Right cardiac atrium (tissue), 5 donors: ENCODE data around the gene LCE3A. TPM values are rescaled to one million over a fixed set of nuclear protein-coding genes. Genes with fewer than 3 reads are reported as not detected.

Source experiments
- ATAC-seq, 2 donors: fragments of 200-7000 bp; cut with Tn5 transposase; one replicate each; pipeline versions ENCODE4 v1.8.0 to v1.9.1; 2020; ENCODE audit warnings: moderate library complexity in 2 of 2, mild to moderate bottlenecking in 1 of 2
- DNase-seq, 3 donors: peaks; one replicate each; pipeline ENCODE4 v3.0.0-alpha.2; 2020
- H3K27ac ChIP-seq: one replicate; pipeline ENCODE4 v1.5.1; 2013; ENCODE audit warnings: mild to moderate bottlenecking, low read length, control low read depth, moderate library complexity
- H3K27me3 ChIP-seq: one replicate; pipeline ENCODE4 v1.6.1; 2013; ENCODE audit not compliant: control insufficient read depth, insufficient read depth
- H3K4me1 ChIP-seq: one replicate; pipeline ENCODE4 v1.6.1; 2013; ENCODE audit warnings: low read length; ENCODE audit not compliant: control insufficient read depth, insufficient read depth
- H3K4me3 ChIP-seq: one replicate; pipeline ENCODE4 v1.5.1; 2013; ENCODE audit warnings: low read length, control low read depth
- H3K9me3 ChIP-seq: one replicate; pipeline ENCODE4 v1.6.1; 2013; ENCODE audit warnings: low read length; ENCODE audit not compliant: control insufficient read depth
- WGBS: extraction: QIAGEN DNeasy Blood & Tissue Kit; methylation state at CpG from one replicate; pipeline ENCODE4 v1.1.7; 2013; 5-methylcytosine and 5-hydroxymethylcytosine counted together
- intact Hi-C, 4 donors: fragments of 100-400 bp; cut with DNase I; formaldehyde crosslinking; loops; one replicate each; pipeline versions ENCODE4 v1.11.0 to v1.14.0; 2022 to 2023
- polyA plus RNA-seq: library from polyadenylated mRNA; stranded (reverse); fragments of 200-250 nt; gene quantifications from one replicate; pipeline ENCODE4 v1.2.3, GENCODE V29; 2013
- total RNA-seq, 4 donors: library from RNA; stranded (reverse); fragmentation: NEBNext Ultra II Directional; extraction: Animal tissue kit (Norgen Biotek cat#: 25700); gene quantifications; one replicate each; pipeline ENCODE4 v1.2.1, GENCODE V29; 2021
- donor health status: healthy with polysubstance abuse.
- donor health status: DM: no; HTN: yes; CAD: no.
- donor health status: DM: no; HTN: no; CAD: no.
- donor health status: DM: no; HTN: yes; CAD: no; lungs with severe emphysema.
- donor health status: DM: yes; HTN: yes; CAD: no.

LCE3A gene
- total and polyA plus RNA-seq, 5 donors = not detected

- Histone ChIP-seq H3K9me3 (no peaks in the 10 kb centered on the region), H3K27me3 (no peaks in the 10 kb centered on the region), H3K4me1 (no peaks in the 10 kb centered on the region), H3K27ac (no peak overlapping the region), H3K4me3 (no peak overlapping the region)
- ATAC-seq (no peak), DNase-seq (no peak)
- 84% methylated on average over 2 of the region's 2 CpGs for WGBS
- intact Hi-C loops = loop anchor here in 1 of 4 donors (10.0 kb wide), 1 partner anchor 48 kb away; the partner anchor contains the start of gene LCE3A
These were observed 45.7 kb downstream of the LCE3A start for GRCh38 chr1:152577168-152577567.

Other genes starting within 250 kb of the LCE3A start
- not detected for gene CRNN, start 208.8 kb downstream of the LCE3A start, total RNA-seq
- 0.14 TPM for gene CRNN, start 208.8 kb downstream of the LCE3A start, polyA plus RNA-seq
- not detected for gene LCE5A, start 112.3 kb downstream of the LCE3A start, total RNA-seq
- gene LCE5A, start 112.3 kb downstream of the LCE3A start, polyA plus RNA-seq = not detected
- gene CRCT1, start 108.6 kb downstream of the LCE3A start, total RNA-seq = not detected
- not detected for gene CRCT1, start 108.6 kb downstream of the LCE3A start, polyA plus RNA-seq
- not detected for gene LCE3E, start 56.3 kb downstream of the LCE3A start, total RNA-seq
- gene LCE3E, start 56.3 kb downstream of the LCE3A start, polyA plus RNA-seq = not detected
- not detected for gene LCE3D, start 42.6 kb downstream of the LCE3A start, total RNA-seq
- gene LCE3D, start 42.6 kb downstream of the LCE3A start, polyA plus RNA-seq = not detected
- not detected for gene LCE3C, start 22.9 kb downstream of the LCE3A start, total RNA-seq
- not detected for gene LCE3C, start 22.9 kb downstream of the LCE3A start, polyA plus RNA-seq
- gene LCE3B, start 9.3 kb downstream of the LCE3A start, total RNA-seq = not detected
- gene LCE3B, start 9.3 kb downstream of the LCE3A start, polyA plus RNA-seq = not detected
- not detected for gene LCE2D, start 40.3 kb upstream of the LCE3A start, total RNA-seq
- gene LCE2D, start 40.3 kb upstream of the LCE3A start, polyA plus RNA-seq = not detected
- gene LCE2C, start 52.2 kb upstream of the LCE3A start, total RNA-seq = not detected
- gene LCE2C, start 52.2 kb upstream of the LCE3A start, polyA plus RNA-seq = not detected
- gene LCE2B, start 63.0 kb upstream of the LCE3A start, total RNA-seq = not detected
- gene LCE2B, start 63.0 kb upstream of the LCE3A start, polyA plus RNA-seq = not detected
- gene LCE2A, start 75.2 kb upstream of the LCE3A start, total RNA-seq = not detected
- not detected for gene LCE2A, start 75.2 kb upstream of the LCE3A start, polyA plus RNA-seq
- not detected for gene LCE4A, start 85.1 kb upstream of the LCE3A start, total RNA-seq
- gene LCE4A, start 85.1 kb upstream of the LCE3A start, polyA plus RNA-seq = not detected
- not detected for gene KPRP, start 134.9 kb upstream of the LCE3A start, total RNA-seq
- not detected for gene KPRP, start 134.9 kb upstream of the LCE3A start, polyA plus RNA-seq
- gene LCE1F, start 152.0 kb upstream of the LCE3A start, total RNA-seq = not detected
- not detected for gene LCE1F, start 152.0 kb upstream of the LCE3A start, polyA plus RNA-seq
- not detected for gene LCE1E, start 163.2 kb upstream of the LCE3A start, total RNA-seq
- gene LCE1E, start 163.2 kb upstream of the LCE3A start, polyA plus RNA-seq = not detected
- gene LCE1D, start 173.6 kb upstream of the LCE3A start, total RNA-seq = not detected
- gene LCE1D, start 173.6 kb upstream of the LCE3A start, polyA plus RNA-seq = not detected
- not detected for gene LCE1C, start 183.5 kb upstream of the LCE3A start, total RNA-seq
- not detected for gene LCE1C, start 183.5 kb upstream of the LCE3A start, polyA plus RNA-seq
- not detected for gene LCE1B, start 188.9 kb upstream of the LCE3A start, total RNA-seq
- gene LCE1B, start 188.9 kb upstream of the LCE3A start, polyA plus RNA-seq = not detected
- gene LCE1A, start 204.4 kb upstream of the LCE3A start, total RNA-seq = not detected
- gene LCE1A, start 204.4 kb upstream of the LCE3A start, polyA plus RNA-seq = not detected
- gene LCE6A, start 219.8 kb upstream of the LCE3A start, total RNA-seq = not detected
- gene LCE6A, start 219.8 kb upstream of the LCE3A start, polyA plus RNA-seq = not detected
- gene LCE7A, start 236.9 kb upstream of the LCE3A start, total RNA-seq = not detected
- not detected for gene LCE7A, start 236.9 kb upstream of the LCE3A start, polyA plus RNA-seq